ENCODE results near the gene OST4.

OST4 gene

GRCh38 chr2:27024812-27025211 lies 46.6 kb downstream of the OST4 start:
- no peak for DNase-seq

GRCh38 chr2:27024188-27024587 lies 47.3 kb downstream of the OST4 start:
- TF ChIP-seq GATA1 (IDR thresholded peaks at IDR 0.05; ENCODE audit: low read depth, low read length), result no peak
- no peak for TF ChIP-seq POLR2A (IDR thresholded peaks at IDR 0.05; ENCODE audit: low read length)
- peak; percentile 34 to 40 for DNase-seq

More at GRCh38 chr2:27024812-27025211, 46.6 kb downstream of the OST4 start:
- TF ChIP-seq GATA1 (IDR thresholded peaks at IDR 0.05; ENCODE audit: low read depth, low read length) (no peak), POLR2A (IDR thresholded peaks at IDR 0.05; ENCODE audit: low read length) (no peak)

GRCh38 chr2:27023740-27024139 lies 47.7 kb downstream of the OST4 start:
- DNase-seq, result no peak
- no peak for TF ChIP-seq GATA1 (IDR thresholded peaks at IDR 0.05; ENCODE audit: low read depth, low read length)
- no peak for TF ChIP-seq POLR2A (IDR thresholded peaks at IDR 0.05; ENCODE audit: low read length)

- no peak for DNase-seq
- TF ChIP-seq GATA1 (IDR thresholded peaks at IDR 0.05; ENCODE audit: low read depth, low read length) (no peak), POLR2A (IDR thresholded peaks at IDR 0.05; ENCODE audit: low read length) (no peak)
Observed at GRCh38 chr2:27021253-27022049, 50.0 kb downstream of the OST4 start.
